Muscle of back (tissue), 13 donors: ENCODE results near the gene AGMAT. TPM values are rescaled to one million over a fixed set of nuclear protein-coding genes. Genes with fewer than 3 reads are reported as not detected.

Experiments used
- DNase-seq, 3 donors: peaks; one replicate each; pipeline versions ENCODE4 v3.0.0 to v3.0.0-alpha.2; 2013
- long read RNA-seq, 9 donors: transcript quantifications; one replicate each; lab custom pipeline, GENCODE V29; 2026
- polyA plus RNA-seq, 10 donors: library from polyadenylated mRNA; unstranded; fragments of 120-200 nt; gene quantifications; one replicate each; pipeline ENCODE4 v1.2.1, GENCODE V29; 2013; ENCODE audit not compliant: insufficient read length in 10 of 10

AGMAT gene
- 1 to 10 TPM; 1.3 to 3.7 (median 2.7) TPM for polyA plus RNA-seq
- long read RNA-seq, donor 1, partial matches to known transcripts: 0 of 1 reads
- long read RNA-seq, donor 1, other reads (novel, unspliced or antisense): 0 of 1 reads
- long read RNA-seq, donor 2: 0 reads
- long read RNA-seq, donor 3: 0 reads
- long read RNA-seq, donor 4: 0 reads
- long read RNA-seq, donor 5, partial matches to known transcripts: 0 of 3 reads
- long read RNA-seq, donor 5, other reads (novel, unspliced or antisense): 0 of 3 reads
- long read RNA-seq, donor 6, transcript AGMAT-201 (7 exons, 2,500 nt): major isoform, 5 of 5 reads
- long read RNA-seq, donor 6, partial matches to known transcripts: 0 of 5 reads
- long read RNA-seq, donor 6, other reads (novel, unspliced or antisense): 0 of 5 reads
- long read RNA-seq, donor 7: 0 reads
- long read RNA-seq, donor 8: 0 reads
- long read RNA-seq, donor 9: 0 reads

- peak in 2 of 3 donors; percentile 17 to 57 for DNase-seq
Observed at GRCh38 chr1:15584489-15585363, at the start of gene AGMAT. AGMAT (minus strand) TSS chr1:15585051; CDS start chr1:15584967, 84 bp downstream.

- DNase-seq: no peak
Observed at GRCh38 chr1:15633756-15634420, 49.0 kb upstream of the AGMAT start.

- DNase-seq: no peak
Observed at GRCh38 chr1:15628003-15628402, 43.2 kb upstream of the AGMAT start.

GRCh38 chr1:15627343-15627988 is 42.6 kb upstream of the AGMAT start:
- peak in 1 of 3 donors; percentile 15 for DNase-seq

GRCh38 chr1:15626269-15626950 is 41.6 kb upstream of the AGMAT start:
- peak in 1 of 3 donors; percentile 14 for DNase-seq

- DNase-seq: no peak
Observed at GRCh38 chr1:15625056-15625917, 40.4 kb upstream of the AGMAT start.

- no peak for DNase-seq
Observed at GRCh38 chr1:15624133-15624714, 39.4 kb upstream of the AGMAT start.

- DNase-seq: no peak
Observed at GRCh38 chr1:15623435-15623834, 38.6 kb upstream of the AGMAT start.

- no peak for DNase-seq
Observed at GRCh38 chr1:15622712-15623373, 38.0 kb upstream of the AGMAT start.

GRCh38 chr1:15621975-15622374 is 37.1 kb upstream of the AGMAT start:
- DNase-seq: no peak

- no peak for DNase-seq
Observed at GRCh38 chr1:15620902-15621682, 36.2 kb upstream of the AGMAT start.

- no peak for DNase-seq
Observed at GRCh38 chr1:15620155-15620545, 35.3 kb upstream of the AGMAT start.

GRCh38 chr1:15618655-15619525 is 34.0 kb upstream of the AGMAT start:
- peak in 1 of 3 donors; percentile 36 for DNase-seq

- DNase-seq: peak in 1 of 3 donors; percentile 67
Observed at GRCh38 chr1:15618077-15618654, 33.3 kb upstream of the AGMAT start.

GRCh38 chr1:15617173-15618076 is 32.6 kb upstream of the AGMAT start, which contains the start of gene DDI2:
DDI2 (plus strand) TSS chr1:15617458; CDS start chr1:15617671, 213 bp downstream.
- peak; percentile 97 to 99 (median 99) for DNase-seq
